Endothelial cell (in vitro differentiated cells): ENCODE data around the gene LIN28B. TPM values are rescaled to one million over a fixed set of nuclear protein-coding genes. Genes with fewer than 3 reads are reported as not detected.

Experiments used
- DNase-seq: peaks from one replicate; pipeline ENCODE4 v3.0.0; 2021; ENCODE audit warnings: low spot score
- H3K27ac Mint-ChIP-seq: one replicate; pipeline ENCODE4 v1.8.0; 2021; ENCODE audit warnings: mixed read lengths, inconsistent platforms; ENCODE audit not compliant: unreplicated experiment
- H3K27me3 Mint-ChIP-seq: one replicate; pipeline ENCODE4 v1.8.0; 2021; ENCODE audit warnings: mild to moderate bottlenecking, moderate library complexity, mixed read lengths, inconsistent platforms; ENCODE audit not compliant: unreplicated experiment
- H3K36me3 Mint-ChIP-seq: one replicate; pipeline ENCODE4 v1.8.0; 2021; ENCODE audit warnings: mild to moderate bottlenecking, low read depth, mixed read lengths, inconsistent platforms; ENCODE audit not compliant: unreplicated experiment
- H3K4me1 Mint-ChIP-seq: one replicate; pipeline ENCODE4 v1.8.0; 2021; ENCODE audit warnings: mild to moderate bottlenecking, mixed read lengths, inconsistent platforms; ENCODE audit not compliant: unreplicated experiment
- H3K4me3 Mint-ChIP-seq: one replicate; pipeline ENCODE4 v1.8.0; 2021; ENCODE audit warnings: mild to moderate bottlenecking, mixed read lengths, inconsistent platforms; ENCODE audit not compliant: unreplicated experiment
- H3K9me3 Mint-ChIP-seq: one replicate; pipeline ENCODE4 v1.8.0; 2021; ENCODE audit warnings: mixed read lengths, inconsistent platforms; ENCODE audit not compliant: unreplicated experiment
- CTCF ChIP-seq: fragments of 200-600 bp; sonication (generic); IDR thresholded peaks from one replicate; pipeline ENCODE4 v1.5.0; 2021; ENCODE audit warnings: antibody characterized with exemption; ENCODE audit not compliant: unreplicated experiment
- total RNA-seq: library from RNA; stranded (reverse); fragmentation: NEBNext Ultra II Directional; extraction: Animal tissue kit (Norgen Biotek cat#: 25700); gene quantifications from one replicate; pipeline ENCODE4 v1.2.1, GENCODE V29; 2021; ENCODE audit not compliant: unreplicated experiment

The LIN28B gene
- total RNA-seq, 1 donor from 2014 or later = 36.9 TPM

DNA sequence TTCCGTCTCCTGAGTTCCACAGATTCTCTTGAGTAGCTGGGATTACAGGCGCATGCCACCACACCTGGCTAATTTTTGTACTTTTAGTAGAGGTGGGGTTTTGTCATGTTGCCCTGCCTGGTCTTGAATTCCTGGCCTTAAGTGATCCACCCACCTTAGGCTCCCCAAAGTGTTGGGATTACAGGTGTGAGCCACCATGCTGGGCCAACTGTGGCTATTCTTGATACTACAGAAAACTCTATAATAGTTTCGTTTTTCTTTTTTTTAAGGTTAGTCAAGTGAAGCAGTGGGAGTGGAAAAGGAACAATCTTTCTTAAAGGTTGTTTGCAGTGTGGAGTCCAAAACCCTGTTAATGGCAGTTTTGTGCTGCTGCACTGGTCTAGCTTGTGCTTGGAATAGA, 138.2 kb downstream of the LIN28B start:
- no peak for TF ChIP-seq CTCF
- no peaks in the 10 kb centered on the region for H3K27me3 Mint-ChIP-seq
- no peak for DNase-seq
- H3K36me3 Mint-ChIP-seq = no peaks in the 10 kb centered on the region
- H3K4me1 Mint-ChIP-seq = no peaks in the 10 kb centered on the region
- H3K9me3 Mint-ChIP-seq = no peaks in the 10 kb centered on the region
- no peak overlapping the region for H3K4me3 Mint-ChIP-seq
- no peak overlapping the region for H3K27ac Mint-ChIP-seq

DNA sequence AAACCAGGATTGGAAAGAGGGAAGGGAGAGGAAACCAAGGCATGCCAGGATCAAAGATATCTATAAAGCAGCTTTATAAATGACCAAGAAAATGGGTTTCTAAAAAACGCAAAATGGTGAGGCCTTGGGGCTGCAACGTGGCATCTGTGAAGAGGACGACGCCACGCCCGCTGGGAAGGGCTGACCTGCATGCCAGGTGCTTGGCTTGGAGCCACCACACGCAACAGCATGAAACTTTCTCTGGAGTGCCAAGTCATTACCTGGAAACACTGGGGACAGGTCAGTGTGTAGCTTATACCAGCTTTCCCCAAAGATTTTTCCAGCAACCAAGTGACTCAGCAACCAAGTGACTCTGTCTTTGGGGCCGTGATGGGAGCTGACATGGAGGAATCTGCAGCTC, 140.4 kb downstream of the LIN28B start:
- Mint-ChIP-seq H3K9me3 (no peaks in the 10 kb centered on the region), H3K27ac (no peak overlapping the region), H3K4me1 (no peaks in the 10 kb centered on the region), H3K36me3 (no peaks in the 10 kb centered on the region), H3K27me3 (no peaks in the 10 kb centered on the region), H3K4me3 (no peak overlapping the region)
- DNase-seq = no peak
- TF ChIP-seq CTCF = no peak

DNA sequence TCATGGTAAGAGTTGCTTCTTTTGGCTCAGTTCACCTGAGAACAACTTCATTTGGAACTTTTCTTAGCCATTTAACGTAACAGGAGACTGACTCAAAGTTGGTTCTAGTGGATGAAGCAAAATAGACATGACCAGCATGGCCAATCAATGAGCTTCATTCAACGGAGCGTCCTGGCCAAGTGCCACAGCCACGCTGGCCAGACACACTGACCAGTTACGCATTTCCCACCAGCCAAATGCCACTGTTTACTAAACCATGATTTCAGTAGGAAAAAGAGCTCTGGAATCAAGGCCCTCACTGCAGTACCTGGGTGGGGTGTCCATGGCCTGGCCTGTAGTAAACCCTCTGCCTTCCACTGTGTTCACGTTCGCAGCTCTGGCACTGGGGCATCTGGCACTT, 142.5 kb downstream of the LIN28B start:
- Mint-ChIP-seq H3K36me3 (no peaks in the 10 kb centered on the region), H3K27me3 (no peaks in the 10 kb centered on the region), H3K27ac (no peak overlapping the region), H3K4me1 (no peaks in the 10 kb centered on the region), H3K9me3 (no peaks in the 10 kb centered on the region), H3K4me3 (no peak overlapping the region)
- no peak for DNase-seq
- no peak for TF ChIP-seq CTCF

DNA sequence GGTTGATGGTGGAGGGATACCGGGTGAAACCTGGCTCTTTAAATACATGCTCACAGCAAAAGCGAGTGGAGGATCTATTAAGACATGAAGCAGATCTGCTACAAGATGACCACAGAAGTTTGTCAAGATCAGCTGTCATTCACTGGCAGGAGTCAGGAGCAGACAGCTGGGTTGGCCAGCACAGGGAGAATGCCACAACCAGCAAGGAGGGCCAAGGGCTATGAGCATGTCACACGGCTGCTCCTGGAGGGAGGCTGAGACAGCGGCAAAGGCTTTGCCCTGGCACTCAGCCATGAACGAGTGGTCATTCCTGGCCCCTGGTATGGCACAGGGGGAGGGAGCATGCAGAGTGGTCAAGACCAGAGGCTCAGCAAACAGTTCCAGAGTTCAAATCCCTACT, 145.3 kb downstream of the LIN28B start:
- Mint-ChIP-seq H3K27ac (no peak overlapping the region), H3K27me3 (no peaks in the 10 kb centered on the region), H3K36me3 (no peaks in the 10 kb centered on the region), H3K4me1 (no peaks in the 10 kb centered on the region), H3K9me3 (no peaks in the 10 kb centered on the region), H3K4me3 (no peak overlapping the region)
- no peak for TF ChIP-seq CTCF
- DNase-seq = no peak

- DNase-seq = no peak
- no peaks in the 10 kb centered on the region for H3K36me3 Mint-ChIP-seq
- no peak overlapping the region for H3K4me3 Mint-ChIP-seq
- H3K9me3 Mint-ChIP-seq = no peaks in the 10 kb centered on the region
- no peaks in the 10 kb centered on the region for H3K27me3 Mint-ChIP-seq
- peaks cover 7% of the 10 kb centered on the region for H3K4me1 Mint-ChIP-seq
- no peak for TF ChIP-seq CTCF
- H3K27ac Mint-ChIP-seq = no peak overlapping the region
Observed at GRCh38 chr6:105105094-105105493, 148.2 kb downstream of the LIN28B start.
